CD14-positive monocyte (primary cell): ENCODE measurements around the gene PCBP3. TPM values are rescaled to one million over a fixed set of nuclear protein-coding genes. Genes with fewer than 3 reads are reported as not detected.

ENCODE experiments used
- DNase-seq, 3 donors: peaks; one replicate each; pipeline ENCODE4 v3.0.0-alpha.2; 2011 to 2022
- H2AFZ ChIP-seq: 2 replicates; pipeline ENCODE4 v1.6.0; 2012; ENCODE audit warnings: mild to moderate bottlenecking, low read depth, low read length, inconsistent platforms; ENCODE audit not compliant: insufficient read depth, poor library complexity, severe bottlenecking
- H3K27ac ChIP-seq, 2 donors: 1 replicate in 1 of 2; 2 replicates in 1 of 2; pipeline ENCODE4 v1.5.1; 2012 to 2013; ENCODE audit warnings: low read length in 2 of 2, control low read depth in 1 of 2, inconsistent platforms in 1 of 2, low read depth in 1 of 2, mild to moderate bottlenecking in 1 of 2
- H3K27me3 ChIP-seq, 2 donors: one replicate each; pipeline versions ENCODE4 v1.6.0 to v1.6.1; 2011 to 2013; ENCODE audit warnings: low read length in 2 of 2; ENCODE audit not compliant: control insufficient read depth in 2 of 2, insufficient read depth in 2 of 2
- H3K36me3 ChIP-seq, 2 donors: replicated peaks in 1 of 2; 1 replicate in 1 of 2; 2 replicates in 1 of 2; pipeline versions ENCODE4 v1.5.1 to v1.6.1; 2012 to 2013; ENCODE audit warnings: low read length in 2 of 2, control low read depth in 1 of 2, inconsistent platforms in 1 of 2, mild to moderate bottlenecking in 1 of 2; ENCODE audit not compliant: insufficient read depth in 2 of 2, control insufficient read depth in 1 of 2
- H3K4me1 ChIP-seq, 2 donors: 1 replicate in 1 of 2; 2 replicates in 1 of 2; pipeline versions ENCODE4 v1.5.1 to v1.6.1; 2012 to 2013; ENCODE audit warnings: low read length in 2 of 2, control low read depth in 1 of 2, inconsistent platforms in 1 of 2, mild to moderate bottlenecking in 1 of 2, moderate library complexity in 1 of 2; ENCODE audit not compliant: insufficient read depth in 2 of 2, control insufficient read depth in 1 of 2
- H3K4me2 ChIP-seq: replicated peaks from 2 replicates; pipeline ENCODE3; 2012; ENCODE audit warnings: low read length, moderate library complexity, mild to moderate bottlenecking; ENCODE audit not compliant: poor library complexity, severe bottlenecking; ENCODE audit errors: extremely low read depth
- H3K4me3 ChIP-seq, 3 experiments: fragments of 200-600 bp in 1 of 3; sonication (generic) in 1 of 3; replicated peaks in 1 of 3; 1 replicate in 2 of 3; 2 replicates in 1 of 3; pipeline ENCODE4 v1.5.1; 2011 to 2013; ENCODE audit warnings: low read length in 3 of 3, mild to moderate bottlenecking in 3 of 3, control low read depth in 2 of 3, low read depth in 2 of 3, inconsistent platforms in 1 of 3, moderate library complexity in 1 of 3
- H3K79me2 ChIP-seq: 2 replicates; pipeline ENCODE4 v1.6.0; 2012; ENCODE audit warnings: mild to moderate bottlenecking, control low read depth, inconsistent platforms, low read length, moderate library complexity; ENCODE audit not compliant: insufficient read depth
- H3K9ac ChIP-seq: 2 replicates; pipeline ENCODE4 v1.6.0; 2017; ENCODE audit warnings: low read length, mild to moderate bottlenecking; ENCODE audit not compliant: insufficient read depth, poor library complexity, severe bottlenecking
- H3K9me3 ChIP-seq, 2 donors: replicated peaks in 1 of 2; 1 replicate in 1 of 2; 2 replicates in 1 of 2; pipeline versions ENCODE4 v1.5.1 to v1.6.1; 2012 to 2013; ENCODE audit warnings: low read length in 2 of 2, control low read depth in 1 of 2; ENCODE audit not compliant: control insufficient read depth in 1 of 2, insufficient read depth in 1 of 2
- H4K20me1 ChIP-seq: 2 replicates; pipeline ENCODE4 v1.6.0; 2012; ENCODE audit warnings: mild to moderate bottlenecking, low read length, control low read depth, moderate library complexity; ENCODE audit not compliant: insufficient read depth
- H3K27ac Mint-ChIP-seq, 7 donors: one replicate each; pipeline ENCODE4 v1.8.0; 2020; ENCODE audit warnings: mild to moderate bottlenecking in 7 of 7, mixed read lengths in 7 of 7, moderate library complexity in 6 of 7, inconsistent platforms in 2 of 7
- H3K27me3 Mint-ChIP-seq, 3 donors: one replicate each; pipeline ENCODE4 v1.8.0; 2021 to 2022; ENCODE audit warnings: low read depth in 3 of 3, mild to moderate bottlenecking in 3 of 3, mixed read lengths in 3 of 3, moderate library complexity in 3 of 3, inconsistent platforms in 1 of 3
- H3K36me3 Mint-ChIP-seq, 2 donors: one replicate each; pipeline ENCODE4 v1.8.0; 2020; ENCODE audit warnings: mixed read lengths in 2 of 2, inconsistent platforms in 1 of 2, mild to moderate bottlenecking in 1 of 2
- H3K4me1 Mint-ChIP-seq: one replicate; pipeline ENCODE4 v1.8.0; 2020; ENCODE audit warnings: mild to moderate bottlenecking, mixed read lengths
- H3K4me3 Mint-ChIP-seq, 2 donors: one replicate each; pipeline ENCODE4 v1.8.0; 2020; ENCODE audit warnings: mild to moderate bottlenecking in 2 of 2, mixed read lengths in 2 of 2, moderate library complexity in 1 of 2
- H3K9me3 Mint-ChIP-seq, 7 donors: one replicate each; pipeline ENCODE4 v1.8.0; 2020 to 2022; ENCODE audit warnings: mixed read lengths in 7 of 7, mild to moderate bottlenecking in 6 of 7, moderate library complexity in 6 of 7, inconsistent platforms in 2 of 7
- WGBS: methylation state at CpG from one replicate; pipeline ENCODE4 v1.1.5; 2013; ENCODE audit warnings: missing lambda C conversion rate; ENCODE audit not compliant: insufficient coverage; 5-methylcytosine and 5-hydroxymethylcytosine counted together
- intact Hi-C, 2 donors: fragments of 100-400 bp; cut with micrococcal nuclease; formaldehyde crosslinking; loops; one replicate each; pipeline versions ENCODE4 v1.15.0 to v1.15.1; 2023
- polyA plus RNA-seq, 3 donors: library from polyadenylated mRNA; depleted of rRNA in 1 of 3; unstranded in 2 of 3; stranded (reverse) in 1 of 3; fragments of 300-500 nt in 2 of 3; fragments of >200 nt in 1 of 3; fragmentation: Illumina TruSeq in 2 of 3; gene quantifications; 1 replicate in 2 of 3; 2 replicates in 1 of 3; pipeline ENCODE4 v1.2.3, GENCODE V29; 2012 to 2021
- TF ChIP-seq, protein P1 (sequence below): fragments of 200-600 bp; IDR thresholded peaks from one replicate; pipeline ENCODE4 v1.8.0; 2022; ENCODE audit warnings: antibody characterized with exemption, mild to moderate bottlenecking

The PCBP3 gene
- polyA plus RNA-seq, 3 donors = 0.34 to 0.49 TPM; not detected in 1

DNA sequence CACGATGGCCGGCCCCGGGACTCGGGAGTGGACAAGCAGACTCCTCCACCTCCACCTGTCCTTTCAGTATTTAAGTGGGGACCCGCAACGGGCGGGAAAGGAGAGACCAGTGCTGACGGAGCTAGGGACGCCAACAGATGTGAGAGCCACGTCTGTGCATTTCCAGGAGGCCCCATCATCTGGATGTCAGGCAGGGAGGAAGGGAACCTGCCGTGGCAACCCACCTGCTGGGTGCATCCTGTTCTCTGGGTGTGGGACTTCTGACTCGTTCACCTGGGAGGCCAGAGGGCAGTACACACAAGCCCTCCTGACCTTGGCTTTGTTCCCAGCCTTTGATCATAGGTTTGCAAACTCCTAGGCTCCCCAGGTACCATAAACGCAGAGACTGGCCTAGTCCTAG lies 5.6 kb upstream of the PCBP3 start:
- Histone ChIP-seq H3K9me3 (peaks cover 0 to 3% of the 10 kb centered on the region in 2 donors), H3K36me3 (no peaks in the 10 kb centered on the region), H3K27ac (no peak overlapping the region), H3K4me2 (no peak overlapping the region), H3K9ac (no peak overlapping the region), H3K79me2 (no peaks in the 10 kb centered on the region), H4K20me1 (no peaks in the 10 kb centered on the region), H2AFZ (no peak overlapping the region), H3K27me3 (peaks cover 0 to 4% of the 10 kb centered on the region in 2 donors), H3K4me1 (peaks cover 6 to 20% of the 10 kb centered on the region in 2 donors), H3K4me3 (no peak overlapping the region)
- intact Hi-C loops = loop anchor here in 1 of 2 donors (5.0 kb wide), 1 partner anchor 821 kb away; the partner anchor contains the start of gene SUMO3
- Mint-ChIP-seq H3K9me3 (peaks cover 0 to 6% (median 0%) of the 10 kb centered on the region in 7 donors), H3K27ac (peak overlapping the region in 1 of 7 donors; percentile 11), H3K4me3 (no peak overlapping the region), H3K4me1 (peaks cover 14% of the 10 kb centered on the region), H3K27me3 (peaks cover 0 to 7% (median 3%) of the 10 kb centered on the region in 3 donors), H3K36me3 (no peaks in the 10 kb centered on the region)
- 77% methylated on average over 9 of the region's 13 CpGs for WGBS
- TF ChIP-seq, protein P1, sequence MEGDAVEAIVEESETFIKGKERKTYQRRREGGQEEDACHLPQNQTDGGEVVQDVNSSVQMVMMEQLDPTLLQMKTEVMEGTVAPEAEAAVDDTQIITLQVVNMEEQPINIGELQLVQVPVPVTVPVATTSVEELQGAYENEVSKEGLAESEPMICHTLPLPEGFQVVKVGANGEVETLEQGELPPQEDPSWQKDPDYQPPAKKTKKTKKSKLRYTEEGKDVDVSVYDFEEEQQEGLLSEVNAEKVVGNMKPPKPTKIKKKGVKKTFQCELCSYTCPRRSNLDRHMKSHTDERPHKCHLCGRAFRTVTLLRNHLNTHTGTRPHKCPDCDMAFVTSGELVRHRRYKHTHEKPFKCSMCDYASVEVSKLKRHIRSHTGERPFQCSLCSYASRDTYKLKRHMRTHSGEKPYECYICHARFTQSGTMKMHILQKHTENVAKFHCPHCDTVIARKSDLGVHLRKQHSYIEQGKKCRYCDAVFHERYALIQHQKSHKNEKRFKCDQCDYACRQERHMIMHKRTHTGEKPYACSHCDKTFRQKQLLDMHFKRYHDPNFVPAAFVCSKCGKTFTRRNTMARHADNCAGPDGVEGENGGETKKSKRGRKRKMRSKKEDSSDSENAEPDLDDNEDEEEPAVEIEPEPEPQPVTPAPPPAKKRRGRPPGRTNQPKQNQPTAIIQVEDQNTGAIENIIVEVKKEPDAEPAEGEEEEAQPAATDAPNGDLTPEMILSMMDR = no peak
- DNase-seq = no peak

DNA sequence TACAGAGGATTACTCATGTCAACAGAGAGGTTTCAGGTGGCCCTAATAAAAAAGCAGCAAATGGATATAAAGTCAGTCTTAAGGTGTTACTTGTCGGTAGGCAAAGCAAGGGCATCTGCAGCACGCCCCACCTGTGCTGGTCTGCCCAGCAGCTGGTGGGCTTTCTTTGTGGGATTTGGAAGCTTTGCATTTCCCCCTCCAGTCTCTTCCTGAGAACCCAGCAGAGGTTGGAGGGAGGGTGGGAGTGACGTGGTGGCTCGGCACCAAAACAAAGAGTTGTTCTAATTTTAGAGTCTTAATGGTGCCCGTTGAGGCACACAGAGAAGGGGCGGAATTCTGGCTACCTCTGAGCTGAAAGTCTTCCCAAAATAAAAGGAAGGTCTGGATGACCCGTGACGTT lies 4.8 kb upstream of the PCBP3 start:
- Histone ChIP-seq H3K36me3 (no peaks in the 10 kb centered on the region), H3K4me3 (no peak overlapping the region), H3K4me2 (no peak overlapping the region), H3K4me1 (peaks cover 6 to 20% of the 10 kb centered on the region in 2 donors), H3K27me3 (peaks cover 0 to 4% of the 10 kb centered on the region in 2 donors), H3K9ac (no peak overlapping the region), H3K9me3 (peaks cover 0 to 3% of the 10 kb centered on the region in 2 donors), H3K27ac (no peak overlapping the region), H2AFZ (no peak overlapping the region), H4K20me1 (no peaks in the 10 kb centered on the region), H3K79me2 (no peaks in the 10 kb centered on the region)
- intact Hi-C loops = loop anchor here in 1 of 2 donors (5.0 kb wide), 1 partner anchor 821 kb away; the partner anchor contains the start of gene SUMO3
- H3K36me3 Mint-ChIP-seq = no peaks in the 10 kb centered on the region
- peaks cover 0 to 6% (median 0%) of the 10 kb centered on the region in 7 donors for H3K9me3 Mint-ChIP-seq
- peak overlapping the region in 1 of 7 donors; percentile 5 for H3K27ac Mint-ChIP-seq
- 0% methylated on average over 3 of the region's 8 CpGs for WGBS
- no peak overlapping the region for H3K4me3 Mint-ChIP-seq
- H3K27me3 Mint-ChIP-seq = peaks cover 0 to 7% (median 3%) of the 10 kb centered on the region in 3 donors
- TF ChIP-seq, protein P1 = no peak
- no peak for DNase-seq
- peaks cover 14% of the 10 kb centered on the region for H3K4me1 Mint-ChIP-seq
